ENCODE data around the gene SPN.
A peak's percentile ranks its signal among the peaks of the same experiment; 100 is the strongest.

SPN gene

GRCh38 chr16:29710227-29711219, 47.5 kb downstream of the SPN start:
- Mint-ChIP-seq H3K4me3 (no peak overlapping the region), H3K36me3 (no peaks in the 10 kb centered on the region), H3K9me3 (no peaks in the 10 kb centered on the region), H3K4me1 (peaks cover 12% of the 10 kb centered on the region), H3K27ac (no peak overlapping the region), H3K27me3 (peaks cover 10% of the 10 kb centered on the region)
- CTCF ChIA-PET = interaction anchor here (0.5 to 3.2 kb wide), 8 partner anchors 10 to 80 kb away, joined by 3 to 8 read pairs (median 3); partner anchors contain the start of gene KIF22
- peak; percentile 47 for DNase-seq

- no peak overlapping the region for H3K27ac Mint-ChIP-seq
- H3K27me3 Mint-ChIP-seq = peaks cover 25% of the 10 kb centered on the region
- DNase-seq = no peak
- peaks cover 12% of the 10 kb centered on the region for H3K4me1 Mint-ChIP-seq
- CTCF ChIA-PET = interaction anchor here (1.0 to 5.4 kb wide), 5 partner anchors 12 to 77 kb away, joined by 3 to 24 read pairs (median 6); partner anchors contain the start of gene KIF22
- no peaks in the 10 kb centered on the region for H3K9me3 Mint-ChIP-seq
- no peak overlapping the region for H3K4me3 Mint-ChIP-seq
- no peaks in the 10 kb centered on the region for H3K36me3 Mint-ChIP-seq
Measured at GRCh38 chr16:29712809-29713208, 49.8 kb downstream of the SPN start.

GRCh38 chr16:29714396-29714795, 51.3 kb downstream of the SPN start:
- Mint-ChIP-seq H3K4me1 (peaks cover 12% of the 10 kb centered on the region), H3K4me3 (no peak overlapping the region), H3K36me3 (no peaks in the 10 kb centered on the region), H3K27ac (no peak overlapping the region), H3K27me3 (peaks cover 29% of the 10 kb centered on the region), H3K9me3 (no peaks in the 10 kb centered on the region)
- CTCF ChIA-PET = interaction anchor here (1.5 to 5.4 kb wide), 2 partner anchors 13 to 71 kb away, joined by 4 to 24 read pairs; no protein-coding TSS in a partner anchor
- DNase-seq = no peak

GRCh38 chr16:29714972-29715371, 51.9 kb downstream of the SPN start:
- peaks cover 8% of the 10 kb centered on the region for H3K4me1 Mint-ChIP-seq
- DNase-seq = no peak
- CTCF ChIA-PET = interaction anchor here (0.6 to 5.4 kb wide), 3 partner anchors 14 to 70 kb away, joined by 3 to 24 read pairs (median 4); no protein-coding TSS in a partner anchor
- peaks cover 35% of the 10 kb centered on the region for H3K27me3 Mint-ChIP-seq
- no peak overlapping the region for H3K4me3 Mint-ChIP-seq
- H3K36me3 Mint-ChIP-seq = no peaks in the 10 kb centered on the region
- no peak overlapping the region for H3K27ac Mint-ChIP-seq
- H3K9me3 Mint-ChIP-seq = no peaks in the 10 kb centered on the region

GRCh38 chr16:29717113-29717512, 54.1 kb downstream of the SPN start:
- Mint-ChIP-seq H3K4me1 (peaks cover 11% of the 10 kb centered on the region), H3K9me3 (no peaks in the 10 kb centered on the region), H3K27ac (no peak overlapping the region), H3K36me3 (no peaks in the 10 kb centered on the region), H3K4me3 (no peak overlapping the region), H3K27me3 (peaks cover 32% of the 10 kb centered on the region)
- CTCF ChIA-PET = interaction anchor here (0.7 to 2.1 kb wide), 3 partner anchors 12 to 18 kb away, joined by 3 to 7 read pairs (median 3); no protein-coding TSS in a partner anchor
- DNase-seq = no peak

GRCh38 chr16:29719063-29719462, 56.0 kb downstream of the SPN start:
- CTCF ChIA-PET = interaction anchor here (0.5 to 1.5 kb wide), 3 partner anchors 19 to 294 kb away, joined by 3 to 6 read pairs (median 4); no protein-coding TSS in a partner anchor
- no peak for DNase-seq
- H3K27ac Mint-ChIP-seq = no peak overlapping the region
- H3K27me3 Mint-ChIP-seq = peaks cover 40% of the 10 kb centered on the region
- H3K4me1 Mint-ChIP-seq = peaks cover 12% of the 10 kb centered on the region
- H3K4me3 Mint-ChIP-seq = no peak overlapping the region
- no peaks in the 10 kb centered on the region for H3K36me3 Mint-ChIP-seq
- no peaks in the 10 kb centered on the region for H3K9me3 Mint-ChIP-seq

Measured in activated naive CD4-positive, alpha-beta T cell treated with anti-CD3 and anti-CD28 coated beads, Interleukin-2, amount 10 ng/mL, durations not matched to agents 7 days and 5 days (primary cell).